ENCODE results near the gene WDR11.

DNA sequence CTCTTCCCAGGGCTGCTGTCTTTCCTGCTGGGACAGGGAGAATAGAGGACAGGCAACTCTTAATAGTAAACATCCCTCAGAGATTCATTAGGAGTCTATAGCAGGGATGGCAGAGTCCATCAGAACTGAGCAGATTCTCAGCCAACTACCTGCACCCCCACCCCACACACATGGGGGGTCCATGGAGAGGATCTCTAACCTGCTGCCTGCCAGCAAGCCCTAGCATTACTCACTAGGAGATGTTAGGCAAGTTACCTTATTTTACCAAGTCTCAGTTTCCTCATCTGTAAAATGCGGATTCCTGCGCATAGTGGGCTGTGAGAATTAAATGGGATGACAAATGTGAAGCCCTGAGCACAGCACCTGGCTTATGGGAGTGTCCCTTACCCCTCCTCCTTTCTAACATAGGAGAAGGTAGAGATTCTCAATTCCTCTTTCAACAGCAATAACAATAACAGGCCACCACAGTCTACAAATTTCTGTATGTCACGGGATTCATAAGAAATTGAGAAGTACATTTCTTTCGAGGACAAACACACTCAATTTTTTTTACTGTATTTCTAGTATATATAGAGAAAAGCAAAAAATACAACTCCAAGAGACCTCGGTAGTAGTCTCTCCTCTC, 23.8 kb upstream of the WDR11 start:
- TF ChIP-seq POLR2A (IDR thresholded peaks at IDR 0.05) (no peak), POLR2AphosphoS5 (IDR thresholded peaks at IDR 0.05) (no peak)
- TF ChIP-seq, protein P1, sequence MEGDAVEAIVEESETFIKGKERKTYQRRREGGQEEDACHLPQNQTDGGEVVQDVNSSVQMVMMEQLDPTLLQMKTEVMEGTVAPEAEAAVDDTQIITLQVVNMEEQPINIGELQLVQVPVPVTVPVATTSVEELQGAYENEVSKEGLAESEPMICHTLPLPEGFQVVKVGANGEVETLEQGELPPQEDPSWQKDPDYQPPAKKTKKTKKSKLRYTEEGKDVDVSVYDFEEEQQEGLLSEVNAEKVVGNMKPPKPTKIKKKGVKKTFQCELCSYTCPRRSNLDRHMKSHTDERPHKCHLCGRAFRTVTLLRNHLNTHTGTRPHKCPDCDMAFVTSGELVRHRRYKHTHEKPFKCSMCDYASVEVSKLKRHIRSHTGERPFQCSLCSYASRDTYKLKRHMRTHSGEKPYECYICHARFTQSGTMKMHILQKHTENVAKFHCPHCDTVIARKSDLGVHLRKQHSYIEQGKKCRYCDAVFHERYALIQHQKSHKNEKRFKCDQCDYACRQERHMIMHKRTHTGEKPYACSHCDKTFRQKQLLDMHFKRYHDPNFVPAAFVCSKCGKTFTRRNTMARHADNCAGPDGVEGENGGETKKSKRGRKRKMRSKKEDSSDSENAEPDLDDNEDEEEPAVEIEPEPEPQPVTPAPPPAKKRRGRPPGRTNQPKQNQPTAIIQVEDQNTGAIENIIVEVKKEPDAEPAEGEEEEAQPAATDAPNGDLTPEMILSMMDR (IDR thresholded peaks at IDR 0.05), result no peak

Measured in prostate gland (tissue), 2 donors.